ENCODE data around the gene ADAM20. TPM values are rescaled to one million over a fixed set of nuclear protein-coding genes. Genes with fewer than 3 reads are reported as not detected.

Gene ADAM20
- polyA plus RNA-seq, 4 donors = 0.03 to 0.09 TPM; not detected in 2

GRCh38 chr14:70538087-70538486 is 3.3 kb upstream of the ADAM20 start:
- Histone ChIP-seq H3K9me3 (ENCODE audit: control insufficient read depth in 2 of 2, insufficient read depth in 1 of 2, low read depth in 1 of 2, low read length in 1 of 2) (peaks cover 0 to 14% of the 10 kb centered on the region in 2 donors), H3K27ac (ENCODE audit: low read depth in 1 of 3, low read length in 2 of 3) (no peak overlapping the region), H3K36me3 (ENCODE audit: control insufficient read depth in 3 of 3, insufficient read depth in 2 of 3, low read depth in 1 of 3, low read length in 3 of 3) (no peaks in the 10 kb centered on the region), H3K27me3 (ENCODE audit: control insufficient read depth in 3 of 3, insufficient read depth in 3 of 3, low read length in 3 of 3) (no peaks in the 10 kb centered on the region), H3K4me3 (ENCODE audit: low read depth in 1 of 3, low read length in 3 of 3) (no peak overlapping the region), H3K4me1 (ENCODE audit: control insufficient read depth in 3 of 3, insufficient read depth in 2 of 3, low read depth in 1 of 3, low read length in 2 of 3) (no peaks in the 10 kb centered on the region)
- FAIRE-seq = no peak
- WGBS, 3 donors = 86 to 90% (median 89%) methylated on average over 5 of the region's 5 CpGs
- no peak for DNase-seq

- Histone ChIP-seq H3K9me3 (ENCODE audit: control insufficient read depth in 2 of 2, insufficient read depth in 1 of 2, low read depth in 1 of 2, low read length in 1 of 2) (peaks cover 0 to 14% of the 10 kb centered on the region in 2 donors), H3K4me3 (ENCODE audit: low read depth in 1 of 3, low read length in 3 of 3) (no peak overlapping the region), H3K27ac (ENCODE audit: low read depth in 1 of 3, low read length in 2 of 3) (no peak overlapping the region), H3K27me3 (ENCODE audit: control insufficient read depth in 3 of 3, insufficient read depth in 3 of 3, low read length in 3 of 3) (no peaks in the 10 kb centered on the region), H3K4me1 (ENCODE audit: control insufficient read depth in 3 of 3, insufficient read depth in 2 of 3, low read depth in 1 of 3, low read length in 2 of 3) (no peaks in the 10 kb centered on the region), H3K36me3 (ENCODE audit: control insufficient read depth in 3 of 3, insufficient read depth in 2 of 3, low read depth in 1 of 3, low read length in 3 of 3) (no peaks in the 10 kb centered on the region)
- no peak for FAIRE-seq
- 44 to 96% (median 91%) methylated on average over 1 of the region's 1 CpG for WGBS, 3 donors
- no peak for DNase-seq
These were observed 2.0 kb upstream of the ADAM20 start for GRCh38 chr14:70536830-70537229.

- no peak overlapping the region for H3K4me3 ChIP-seq (ENCODE audit: low read depth in 1 of 3, low read length in 3 of 3)
- 96 to 100% (median 97%) methylated on average over 2 of the region's 2 CpGs for WGBS, 3 donors
These were observed 4.4 kb downstream of the ADAM20 start for GRCh38 chr14:70530417-70530816.

GRCh38 chr14:70527501-70528105 is 7.2 kb downstream of the ADAM20 start:
- Histone ChIP-seq H3K36me3 (ENCODE audit: control insufficient read depth in 3 of 3, insufficient read depth in 2 of 3, low read depth in 1 of 3, low read length in 3 of 3) (peaks cover 0 to 4% (median 2%) of the 10 kb centered on the region in 3 donors), H3K4me3 (ENCODE audit: low read depth in 1 of 3, low read length in 3 of 3) (no peak overlapping the region), H3K4me1 (ENCODE audit: control insufficient read depth in 3 of 3, insufficient read depth in 2 of 3, low read depth in 1 of 3, low read length in 2 of 3) (no peaks in the 10 kb centered on the region), H3K27ac (ENCODE audit: low read depth in 1 of 3, low read length in 2 of 3) (no peak overlapping the region), H3K27me3 (ENCODE audit: control insufficient read depth in 3 of 3, insufficient read depth in 3 of 3, low read length in 3 of 3) (no peaks in the 10 kb centered on the region), H3K9me3 (ENCODE audit: control insufficient read depth in 2 of 2, insufficient read depth in 1 of 2, low read depth in 1 of 2, low read length in 1 of 2) (peaks cover 0 to 3% of the 10 kb centered on the region in 2 donors)
- no peak for DNase-seq
- FAIRE-seq = no peak
- 90 to 91% (median 91%) methylated on average over 2 of the region's 2 CpGs for WGBS, 3 donors

More at GRCh38 chr14:70530417-70530816, 4.4 kb downstream of the ADAM20 start:
- Histone ChIP-seq H3K9me3 (ENCODE audit: control insufficient read depth in 2 of 2, insufficient read depth in 1 of 2, low read depth in 1 of 2, low read length in 1 of 2) (no peaks in the 10 kb centered on the region), H3K36me3 (ENCODE audit: control insufficient read depth in 3 of 3, insufficient read depth in 2 of 3, low read depth in 1 of 3, low read length in 3 of 3) (no peaks in the 10 kb centered on the region), H3K4me1 (ENCODE audit: control insufficient read depth in 3 of 3, insufficient read depth in 2 of 3, low read depth in 1 of 3, low read length in 2 of 3) (no peaks in the 10 kb centered on the region), H3K27me3 (ENCODE audit: control insufficient read depth in 3 of 3, insufficient read depth in 3 of 3, low read length in 3 of 3) (no peaks in the 10 kb centered on the region), H3K27ac (ENCODE audit: low read depth in 1 of 3, low read length in 2 of 3) (no peak overlapping the region)
- FAIRE-seq = no peak
- DNase-seq = no peak

- no peak for FAIRE-seq
- DNase-seq = no peak
- Histone ChIP-seq H3K9me3 (ENCODE audit: control insufficient read depth in 2 of 2, insufficient read depth in 1 of 2, low read depth in 1 of 2, low read length in 1 of 2) (peaks cover 0 to 4% of the 10 kb centered on the region in 2 donors), H3K4me3 (ENCODE audit: low read depth in 1 of 3, low read length in 3 of 3) (no peak overlapping the region), H3K4me1 (ENCODE audit: control insufficient read depth in 3 of 3, insufficient read depth in 2 of 3, low read depth in 1 of 3, low read length in 2 of 3) (no peaks in the 10 kb centered on the region), H3K27ac (ENCODE audit: low read depth in 1 of 3, low read length in 2 of 3) (no peak overlapping the region), H3K36me3 (ENCODE audit: control insufficient read depth in 3 of 3, insufficient read depth in 2 of 3, low read depth in 1 of 3, low read length in 3 of 3) (peaks cover 0 to 4% (median 2%) of the 10 kb centered on the region in 3 donors), H3K27me3 (ENCODE audit: control insufficient read depth in 3 of 3, insufficient read depth in 3 of 3, low read length in 3 of 3) (no peaks in the 10 kb centered on the region)
These were observed 9.1 kb downstream of the ADAM20 start for GRCh38 chr14:70525691-70526090.

GRCh38 chr14:70515811-70516210 is 19.0 kb downstream of the ADAM20 start:
- Histone ChIP-seq H3K36me3 (ENCODE audit: control insufficient read depth in 3 of 3, insufficient read depth in 2 of 3, low read depth in 1 of 3, low read length in 3 of 3) (no peaks in the 10 kb centered on the region), H3K27me3 (ENCODE audit: control insufficient read depth in 3 of 3, insufficient read depth in 3 of 3, low read length in 3 of 3) (no peaks in the 10 kb centered on the region), H3K9me3 (ENCODE audit: control insufficient read depth in 2 of 2, insufficient read depth in 1 of 2, low read depth in 1 of 2, low read length in 1 of 2) (peaks cover 0 to 6% of the 10 kb centered on the region in 2 donors), H3K27ac (ENCODE audit: low read depth in 1 of 3, low read length in 2 of 3) (no peak overlapping the region), H3K4me1 (ENCODE audit: control insufficient read depth in 3 of 3, insufficient read depth in 2 of 3, low read depth in 1 of 3, low read length in 2 of 3) (no peaks in the 10 kb centered on the region), H3K4me3 (ENCODE audit: low read depth in 1 of 3, low read length in 3 of 3) (no peak overlapping the region)
- WGBS, 3 donors = 92 to 100% (median 93%) methylated on average over 3 of the region's 3 CpGs
- no peak for DNase-seq
- FAIRE-seq = no peak

GRCh38 chr14:70514168-70515069 is 20.4 kb downstream of the ADAM20 start:
- Histone ChIP-seq H3K4me1 (ENCODE audit: control insufficient read depth in 3 of 3, insufficient read depth in 2 of 3, low read depth in 1 of 3, low read length in 2 of 3) (no peaks in the 10 kb centered on the region), H3K27me3 (ENCODE audit: control insufficient read depth in 3 of 3, insufficient read depth in 3 of 3, low read length in 3 of 3) (no peaks in the 10 kb centered on the region), H3K9me3 (ENCODE audit: control insufficient read depth in 2 of 2, insufficient read depth in 1 of 2, low read depth in 1 of 2, low read length in 1 of 2) (peaks cover 0 to 4% of the 10 kb centered on the region in 2 donors), H3K27ac (ENCODE audit: low read depth in 1 of 3, low read length in 2 of 3) (no peak overlapping the region), H3K36me3 (ENCODE audit: control insufficient read depth in 3 of 3, insufficient read depth in 2 of 3, low read depth in 1 of 3, low read length in 3 of 3) (no peaks in the 10 kb centered on the region), H3K4me3 (ENCODE audit: low read depth in 1 of 3, low read length in 3 of 3) (no peak overlapping the region)
- FAIRE-seq (no peak), DNase-seq (no peak)
- 49 to 61% (median 53%) methylated on average over 4 of the region's 4 CpGs for WGBS, 3 donors

GRCh38 chr14:70498191-70498590 is 36.6 kb downstream of the ADAM20 start:
- Histone ChIP-seq H3K27ac (ENCODE audit: low read depth in 1 of 3, low read length in 2 of 3) (no peak overlapping the region), H3K9me3 (ENCODE audit: control insufficient read depth in 2 of 2, insufficient read depth in 1 of 2, low read depth in 1 of 2, low read length in 1 of 2) (peaks cover 0 to 17% of the 10 kb centered on the region in 2 donors), H3K36me3 (ENCODE audit: control insufficient read depth in 3 of 3, insufficient read depth in 2 of 3, low read depth in 1 of 3, low read length in 3 of 3) (peaks cover 0 to 2% (median 0%) of the 10 kb centered on the region in 3 donors), H3K4me3 (ENCODE audit: low read depth in 1 of 3, low read length in 3 of 3) (no peak overlapping the region), H3K27me3 (ENCODE audit: control insufficient read depth in 3 of 3, insufficient read depth in 3 of 3, low read length in 3 of 3) (no peaks in the 10 kb centered on the region), H3K4me1 (ENCODE audit: control insufficient read depth in 3 of 3, insufficient read depth in 2 of 3, low read depth in 1 of 3, low read length in 2 of 3) (no peaks in the 10 kb centered on the region)
- FAIRE-seq (no peak), DNase-seq (no peak)

All from small intestine (tissue), 7 donors.